HG02943 (cell line): ENCODE results near the gene MICAL1.
"Not testable (repeated sequence)": the region's sequence is repeated elsewhere in the genome, so short reads cannot be mapped to it uniquely, and the experiment has no call there.

ENCODE experiments used
- ATAC-seq: cut with Tn5 transposase; IDR thresholded peaks from one replicate; pipeline ENCODE4 v1.9.1; 2021; ENCODE audit warnings: mild to moderate bottlenecking, low read depth, moderate library complexity; ENCODE audit not compliant: unreplicated experiment

Gene MICAL1

GRCh38 chr6:109477184-109477583 lies 21.6 kb upstream of the MICAL1 start:
- ATAC-seq, result no peak

GRCh38 chr6:109475625-109476024 lies 20.1 kb upstream of the MICAL1 start:
- no peak for ATAC-seq

GRCh38 chr6:109474995-109475394 lies 19.4 kb upstream of the MICAL1 start:
- no peak for ATAC-seq

GRCh38 chr6:109473120-109473519 lies 17.5 kb upstream of the MICAL1 start:
- ATAC-seq, result no peak

- ATAC-seq, result no peak
These were observed 16.8 kb upstream of the MICAL1 start for GRCh38 chr6:109472132-109472995.

- ATAC-seq, result no peak
These were observed 15.7 kb upstream of the MICAL1 start for GRCh38 chr6:109471105-109471810.

- ATAC-seq, result no peak
These were observed 14.1 kb upstream of the MICAL1 start for GRCh38 chr6:109469591-109470189.

- ATAC-seq, result no peak
These were observed 12.1 kb upstream of the MICAL1 start for GRCh38 chr6:109467696-109468095.

- ATAC-seq, result no peak
These were observed 10.8 kb upstream of the MICAL1 start for GRCh38 chr6:109466212-109466923.

- no peak for ATAC-seq
These were observed 10.2 kb upstream of the MICAL1 start for GRCh38 chr6:109465772-109466171.

GRCh38 chr6:109461733-109462526 lies 6.4 kb upstream of the MICAL1 start:
- no peak for ATAC-seq

- ATAC-seq, result not testable (repeated sequence)
These were observed 5.6 kb upstream of the MICAL1 start for GRCh38 chr6:109461205-109461604.

- no peak for ATAC-seq
These were observed 4.7 kb upstream of the MICAL1 start for GRCh38 chr6:109460161-109460829.

- ATAC-seq, result no peak
These were observed 3.4 kb upstream of the MICAL1 start for GRCh38 chr6:109458774-109459531.

- no peak for ATAC-seq
These were observed 2.0 kb upstream of the MICAL1 start for GRCh38 chr6:109457562-109457996.

- no peak for ATAC-seq
These were observed 1.4 kb upstream of the MICAL1 start for GRCh38 chr6:109456710-109457561.

GRCh38 chr6:109456111-109456583 lies 575 bp upstream of the MICAL1 start:
- ATAC-seq, result no peak
